H1 (cell line): Measurements from ENCODE around the gene CAV1. TPM values are rescaled to one million over a fixed set of nuclear protein-coding genes. Genes with fewer than 3 reads are reported as not detected.

Experiments
- CEBPB ChIP-seq: IDR thresholded peaks from 2 replicates; pipeline ENCODE4 v1.6.1; 2012; ENCODE audit warnings: low read depth, low read length
- EP300 ChIP-seq, 2 experiments: IDR thresholded peaks; 1 replicate in 1 of 2; 2 replicates in 1 of 2; pipeline ENCODE4 v1.6.1; 2011 to 2012; ENCODE audit warnings: low read depth in 2 of 2, low read length in 2 of 2, mild to moderate bottlenecking in 2 of 2, borderline replicate concordance in 1 of 2, inconsistent platforms in 1 of 2, moderate library complexity in 1 of 2
- GTF2F1 ChIP-seq: IDR thresholded peaks from 2 replicates; pipeline ENCODE4 v1.6.1; 2012; ENCODE audit warnings: low read depth, low read length, improper control_type of control experiment, borderline replicate concordance
- YY1 ChIP-seq: IDR thresholded peaks from 2 replicates; pipeline ENCODE4 v1.6.1; 2011; ENCODE audit warnings: low read depth, mild to moderate bottlenecking, low read length
- polyA plus RNA-seq, 7 experiments: library from polyadenylated mRNA; depleted of rRNA in 3 of 7; stranded (reverse) in 5 of 7; unstranded in 2 of 7; fragments of >200 nt in 5 of 7; fragments of 200-250 nt in 2 of 7; gene quantifications; 1 replicate in 5 of 7; 2 replicates in 1 of 7; 4 replicates in 1 of 7; pipeline versions ENCODE4 v1.2.1 to v1.2.3, GENCODE V29; 2011 to 2013; ENCODE audit warnings: missing spikeins in 2 of 7, mixed read lengths in 2 of 7
- total RNA-seq: library from RNA; stranded (reverse); fragmentation: NEBNext Ultra II Directional; extraction: Animal tissue kit (Norgen Biotek cat#: 25700); gene quantifications from 2 replicates; pipeline ENCODE4 v1.2.1, GENCODE V29; 2021

Gene CAV1
- total and polyA plus RNA-seq, 2 of the 8 experiments (the other 6 are each of a cell fraction or from before 2014, with no cell fraction given), result 16.3 to 21.8 TPM

- TF ChIP-seq YY1, result no peak
- no peak for TF ChIP-seq CEBPB
- no peak for TF ChIP-seq EP300 (IDR thresholded peaks at IDR 0.05; ENCODE audit: borderline replicate concordance in 1 of 2, low read depth in 2 of 2, low read length in 2 of 2)
- no peak for TF ChIP-seq GTF2F1
Observed at GRCh38 chr7:116562529-116563121, 37.8 kb downstream of the CAV1 start (continued).
